HG03045 (cell line): ENCODE measurements around the gene CLEC18A.
"Not testable (repeated sequence)": the region's sequence is repeated elsewhere in the genome, so short reads cannot be mapped to it uniquely, and the experiment has no call there.

Source experiments
- ATAC-seq: cut with Tn5 transposase; IDR thresholded peaks from one replicate; pipeline ENCODE4 v1.9.1; 2021; ENCODE audit warnings: mild to moderate bottlenecking, moderate library complexity; ENCODE audit not compliant: unreplicated experiment

The CLEC18A gene

DNA sequence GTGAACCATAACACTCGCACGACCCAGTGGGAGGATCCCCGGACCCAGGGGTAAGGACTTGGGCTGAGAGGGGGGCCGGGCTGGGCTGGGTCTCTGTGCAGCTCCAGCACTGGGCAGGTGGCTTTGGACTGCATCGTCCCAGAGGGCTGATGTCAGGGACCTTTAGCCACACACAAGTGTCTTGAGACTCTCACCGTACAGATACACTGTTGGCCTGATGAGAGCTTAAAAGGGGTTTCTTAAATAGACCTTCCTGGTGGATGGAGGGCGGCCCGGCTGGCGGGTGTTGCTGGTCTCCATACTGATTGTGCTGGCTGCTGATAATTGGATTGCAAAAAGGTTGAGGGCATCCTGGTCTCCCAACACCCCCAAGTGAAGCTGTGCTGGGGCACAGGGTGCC lies 21.7 kb upstream of the CLEC18A start:
- ATAC-seq: no peak

DNA sequence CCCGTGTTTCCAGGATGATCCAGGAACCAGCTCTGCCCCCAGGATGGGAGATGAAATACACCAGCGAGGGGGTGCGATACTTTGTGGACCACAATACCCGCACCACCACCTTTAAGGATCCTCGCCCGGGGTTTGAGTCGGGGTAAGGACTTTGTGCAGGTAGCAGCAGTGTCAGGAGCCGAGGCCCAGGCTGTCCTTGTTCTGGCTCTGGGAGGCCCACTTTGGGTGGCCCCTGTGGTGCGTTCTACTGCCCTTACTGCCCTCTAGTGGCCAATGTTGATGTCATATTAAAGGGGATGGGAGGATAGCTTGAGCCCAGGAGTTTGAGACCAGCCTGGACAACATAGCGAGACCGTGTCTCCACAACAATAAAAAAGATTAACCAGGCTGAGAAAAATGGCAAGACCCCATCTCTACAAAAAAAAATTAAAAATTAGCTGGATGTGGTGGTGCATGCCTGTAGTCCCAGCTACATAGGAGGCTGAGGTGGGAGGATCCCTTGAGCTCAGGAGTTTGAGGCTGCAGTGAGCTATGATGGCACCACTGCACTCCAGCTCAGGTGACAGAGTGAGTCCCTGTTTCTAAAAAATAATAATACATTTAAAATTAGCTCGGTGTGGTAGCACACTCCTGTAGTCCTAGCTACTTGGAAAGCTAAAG lies 20.9 kb upstream of the CLEC18A start:
- ATAC-seq: no peak

DNA sequence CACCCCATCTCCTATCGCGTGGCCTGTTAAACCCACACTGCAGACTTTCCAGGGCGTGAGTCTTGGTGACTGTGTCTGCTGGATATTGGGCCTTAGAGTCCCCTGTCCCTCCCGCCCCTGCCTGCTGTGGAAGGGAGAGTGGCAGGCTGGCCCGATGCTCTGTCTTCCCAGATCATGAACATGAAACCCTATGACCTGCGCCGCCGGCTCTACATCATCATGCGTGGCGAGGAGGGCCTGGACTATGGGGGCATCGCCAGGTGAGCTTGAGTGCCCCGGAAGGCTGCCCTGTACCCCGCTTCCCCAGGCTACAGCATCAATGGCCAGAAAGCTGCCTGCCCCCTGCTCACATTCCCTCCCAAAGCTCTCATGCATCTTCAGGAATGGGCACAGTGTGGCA lies 19.5 kb upstream of the CLEC18A start:
- no peak for ATAC-seq

DNA sequence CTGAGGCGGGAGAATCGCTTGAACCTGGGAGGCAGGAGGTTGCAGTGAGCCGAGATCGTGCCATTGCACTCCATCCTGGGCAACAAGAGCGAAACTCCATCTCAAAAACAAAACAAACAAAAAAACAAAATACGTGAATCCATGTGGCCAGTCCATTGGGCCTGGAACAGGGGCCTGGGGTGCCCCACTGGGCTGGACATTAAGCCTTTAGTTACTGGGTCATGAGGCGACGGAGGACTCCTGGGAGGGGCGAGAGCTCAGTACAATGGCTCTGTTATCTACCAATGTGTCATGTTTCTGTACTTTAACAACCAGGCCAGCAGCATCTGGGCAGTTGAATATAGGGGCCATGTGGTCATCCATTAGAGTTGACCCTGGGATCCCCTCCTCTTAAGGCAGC lies 18.9 kb upstream of the CLEC18A start:
- ATAC-seq: no peak

DNA sequence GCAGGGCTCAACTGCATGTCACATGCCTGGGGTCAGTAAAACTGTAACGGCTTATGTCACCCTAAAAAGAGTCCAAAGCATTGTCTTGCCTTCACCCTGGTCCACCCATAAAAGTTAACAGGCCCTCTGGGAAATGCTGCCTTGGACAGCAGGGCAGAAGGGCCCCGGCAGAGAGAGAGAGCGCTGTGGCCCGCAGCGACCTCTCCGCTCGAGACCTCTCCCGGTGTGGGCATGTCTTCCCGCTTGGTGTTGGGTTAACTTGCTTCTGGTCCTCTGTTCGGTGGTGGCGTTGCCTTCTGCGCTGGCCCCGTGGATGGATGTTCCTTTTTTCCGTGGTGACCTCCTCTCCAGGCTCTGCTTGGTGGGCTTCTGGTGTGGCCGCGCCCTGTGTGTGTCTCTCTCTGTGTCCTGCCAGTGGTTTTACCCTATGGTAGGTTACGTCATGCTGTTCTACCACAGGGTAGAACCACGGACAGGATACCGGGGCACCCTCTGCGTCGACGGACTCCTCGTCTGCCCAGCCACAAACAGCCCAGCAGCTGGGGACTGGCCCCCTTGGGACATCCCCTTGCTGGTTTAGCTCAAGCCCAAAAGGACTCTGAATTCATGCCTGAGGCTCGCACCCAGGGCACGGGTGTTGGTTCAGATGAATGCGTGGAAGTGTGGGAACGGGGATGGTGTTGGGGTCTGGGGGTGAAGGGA lies 18.3 kb upstream of the CLEC18A start:
- no peak for ATAC-seq

DNA sequence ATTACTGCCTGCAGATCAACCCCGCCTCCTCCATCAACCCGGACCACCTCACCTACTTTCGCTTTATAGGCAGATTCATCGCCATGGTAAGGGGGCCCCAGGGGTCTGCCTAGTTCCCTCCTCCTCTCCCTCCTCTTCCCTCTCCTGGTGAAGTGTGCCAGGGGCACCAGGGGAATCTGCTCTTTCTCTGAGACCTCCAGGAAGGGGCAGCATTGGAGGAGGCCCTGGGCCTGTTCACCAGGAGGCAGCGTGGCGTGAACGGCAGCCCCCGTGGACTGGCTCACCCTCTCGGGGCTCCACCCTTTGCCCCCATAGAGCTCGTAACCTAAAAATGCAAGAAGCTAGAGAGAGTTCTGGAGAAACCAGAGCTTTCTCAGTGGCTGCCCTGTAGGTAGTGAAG lies 17.1 kb upstream of the CLEC18A start:
- ATAC-seq: no peak

DNA sequence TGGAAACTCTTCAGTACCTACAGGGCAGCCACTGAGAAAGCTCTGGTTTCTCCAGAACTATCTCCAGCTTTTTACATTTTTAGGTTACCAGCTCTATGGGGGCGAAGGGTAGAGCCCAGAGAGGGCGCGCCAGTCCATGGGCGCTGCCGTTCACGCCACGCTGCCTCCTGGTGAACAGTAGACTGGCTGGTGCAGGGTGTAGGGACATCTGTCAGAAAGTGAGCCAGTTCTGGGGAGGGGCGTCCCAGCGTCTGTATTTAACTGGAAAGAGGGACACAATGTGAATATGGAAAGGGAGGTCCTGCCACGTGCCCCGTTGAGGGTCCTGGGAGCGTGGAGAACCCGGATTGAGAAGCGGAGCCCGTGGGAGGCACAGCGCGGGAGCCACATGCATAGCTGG lies 16.4 kb upstream of the CLEC18A start:
- no peak for ATAC-seq

DNA sequence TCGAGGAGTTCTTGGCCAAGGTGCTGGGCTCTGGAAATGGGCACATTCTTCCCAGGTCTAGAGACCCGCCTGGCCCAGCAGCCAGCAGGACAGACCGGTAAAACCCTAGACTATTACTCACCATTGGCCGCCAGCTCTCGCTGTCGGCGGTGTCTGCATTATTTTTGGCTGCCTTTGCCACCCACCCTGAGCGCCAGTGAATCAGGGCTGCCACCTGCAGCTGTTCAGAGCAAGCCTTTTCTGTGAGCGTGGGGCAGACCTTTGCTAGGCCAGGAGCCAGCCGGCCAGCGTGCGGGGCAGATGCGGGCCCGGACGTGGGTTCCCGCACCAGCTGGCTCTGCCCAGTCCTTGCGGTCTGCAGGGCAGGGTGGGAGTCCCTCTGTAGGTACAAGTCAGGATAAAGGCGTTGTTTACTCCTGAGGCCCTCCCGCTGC lies 15.8 kb upstream of the CLEC18A start:
- no peak for ATAC-seq

DNA sequence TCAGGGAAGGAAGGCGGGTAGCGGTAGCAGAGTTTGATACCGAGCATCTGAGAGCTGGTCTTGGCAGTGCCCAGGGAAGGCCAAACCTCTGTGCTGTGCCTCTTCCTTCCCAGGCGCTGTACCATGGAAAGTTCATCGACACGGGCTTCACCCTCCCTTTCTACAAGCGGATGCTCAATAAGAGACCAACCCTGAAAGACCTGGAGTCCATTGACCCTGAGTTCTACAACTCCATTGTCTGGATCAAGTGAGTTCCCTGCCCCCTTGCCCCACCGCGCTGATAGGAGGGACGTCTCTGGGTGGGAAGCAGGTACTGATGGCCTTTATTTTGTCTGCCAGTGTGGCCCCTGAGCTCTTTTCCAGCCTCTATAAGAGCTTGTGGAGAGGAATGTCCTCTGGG lies 15.4 kb upstream of the CLEC18A start:
- no peak for ATAC-seq

DNA sequence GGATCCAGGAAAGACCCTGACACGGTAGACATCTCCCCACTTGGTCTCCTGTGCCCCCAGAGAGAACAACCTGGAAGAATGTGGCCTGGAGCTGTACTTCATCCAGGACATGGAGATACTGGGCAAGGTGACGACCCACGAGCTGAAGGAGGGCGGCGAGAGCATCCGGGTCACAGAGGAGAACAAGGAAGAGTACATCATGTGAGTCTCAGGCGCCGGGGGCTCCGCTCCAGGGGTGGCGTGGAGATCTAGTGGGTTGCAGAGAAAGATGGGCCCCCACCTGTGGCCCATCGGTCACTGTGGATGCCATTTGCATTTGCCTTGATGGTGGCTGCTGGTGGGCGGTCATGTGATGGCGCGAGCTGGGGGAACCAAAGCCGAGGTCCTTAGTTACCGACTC lies 14.9 kb upstream of the CLEC18A start:
- no peak for ATAC-seq

DNA sequence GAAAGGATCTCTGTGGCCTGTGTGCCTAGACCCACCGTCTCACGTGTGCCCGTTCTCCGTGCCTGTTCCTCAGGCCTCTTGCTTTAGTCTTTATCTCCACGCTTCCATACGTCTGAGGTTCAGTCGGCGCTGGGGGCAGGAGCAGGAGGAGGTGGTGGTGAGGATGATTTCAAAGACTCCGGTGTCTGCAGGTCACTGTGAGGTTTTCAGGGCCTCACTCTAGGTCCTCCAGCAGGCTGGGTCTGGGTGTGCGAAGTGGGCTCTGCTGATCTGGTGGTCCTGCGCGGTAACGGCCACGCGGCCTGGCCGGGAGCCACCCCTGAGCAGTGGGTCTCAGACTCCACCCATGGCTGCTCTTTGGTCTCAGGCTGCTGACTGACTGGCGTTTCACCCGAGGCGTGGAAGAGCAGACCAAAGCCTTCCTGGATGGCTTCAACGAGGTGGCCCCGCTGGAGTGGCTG lies 14.4 kb upstream of the CLEC18A start:
- ATAC-seq: no peak

DNA sequence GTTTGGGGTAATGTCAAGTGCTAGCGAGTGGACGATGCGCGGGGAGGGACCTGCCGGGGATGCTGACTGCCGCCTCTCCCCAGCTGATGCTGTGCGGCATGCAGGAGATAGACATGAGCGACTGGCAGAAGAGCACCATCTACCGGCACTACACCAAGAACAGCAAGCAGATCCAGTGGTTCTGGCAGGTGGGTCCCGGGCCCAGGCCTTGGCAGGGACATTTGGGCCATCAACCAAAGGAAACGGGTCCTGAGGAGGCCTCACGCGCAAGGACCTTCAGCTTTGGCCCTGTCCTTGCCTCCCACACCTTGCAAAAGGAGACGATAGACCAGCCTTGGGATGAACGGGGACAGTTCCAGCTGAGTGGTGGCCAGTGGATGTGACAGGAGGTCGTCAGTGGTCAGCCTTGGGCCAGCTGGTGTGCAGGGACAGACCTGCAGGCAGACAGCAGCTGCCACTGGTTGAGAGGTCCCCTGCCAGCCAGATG lies 13.6 kb upstream of the CLEC18A start:
- ATAC-seq: no peak

DNA sequence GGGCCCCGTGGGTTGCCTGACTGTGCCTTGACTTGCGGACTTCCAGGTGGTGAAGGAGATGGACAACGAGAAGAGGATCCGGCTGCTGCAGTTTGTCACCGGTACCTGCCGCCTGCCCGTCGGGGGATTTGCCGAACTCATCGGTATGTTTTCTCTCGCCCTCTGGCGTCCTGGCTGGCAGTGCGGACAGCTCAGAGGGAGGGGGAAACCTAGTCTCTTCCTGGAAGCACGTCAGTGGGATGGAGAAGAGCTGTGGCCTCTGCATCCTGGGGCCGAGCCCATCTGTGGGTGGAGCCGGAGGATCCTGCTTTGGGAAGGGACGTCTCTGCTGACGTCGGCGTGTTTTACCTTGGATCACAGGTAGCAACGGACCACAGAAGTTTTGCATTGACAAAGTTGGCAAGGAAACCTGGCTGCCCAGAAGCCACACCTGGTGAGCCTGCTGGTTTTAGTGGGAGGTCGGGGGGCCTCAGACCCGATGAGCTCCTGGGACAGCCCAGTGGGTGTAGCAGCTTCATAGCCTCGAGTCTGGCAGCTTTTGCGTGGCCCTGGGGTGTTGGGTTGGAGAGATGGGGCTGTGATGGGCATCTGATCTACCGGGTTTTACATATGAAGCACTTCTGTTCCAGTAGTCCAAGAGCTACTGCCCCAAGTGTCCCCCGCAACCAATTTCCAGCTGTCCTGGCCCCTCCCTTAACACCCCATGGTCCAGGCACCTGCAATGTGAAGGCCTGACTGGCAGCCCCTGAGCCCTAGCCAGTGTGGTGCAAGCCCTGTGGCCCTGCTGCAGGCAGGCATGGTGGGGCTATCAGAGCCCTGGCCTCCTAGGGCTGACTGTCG lies 11.9 kb upstream of the CLEC18A start:
- no peak for ATAC-seq

DNA sequence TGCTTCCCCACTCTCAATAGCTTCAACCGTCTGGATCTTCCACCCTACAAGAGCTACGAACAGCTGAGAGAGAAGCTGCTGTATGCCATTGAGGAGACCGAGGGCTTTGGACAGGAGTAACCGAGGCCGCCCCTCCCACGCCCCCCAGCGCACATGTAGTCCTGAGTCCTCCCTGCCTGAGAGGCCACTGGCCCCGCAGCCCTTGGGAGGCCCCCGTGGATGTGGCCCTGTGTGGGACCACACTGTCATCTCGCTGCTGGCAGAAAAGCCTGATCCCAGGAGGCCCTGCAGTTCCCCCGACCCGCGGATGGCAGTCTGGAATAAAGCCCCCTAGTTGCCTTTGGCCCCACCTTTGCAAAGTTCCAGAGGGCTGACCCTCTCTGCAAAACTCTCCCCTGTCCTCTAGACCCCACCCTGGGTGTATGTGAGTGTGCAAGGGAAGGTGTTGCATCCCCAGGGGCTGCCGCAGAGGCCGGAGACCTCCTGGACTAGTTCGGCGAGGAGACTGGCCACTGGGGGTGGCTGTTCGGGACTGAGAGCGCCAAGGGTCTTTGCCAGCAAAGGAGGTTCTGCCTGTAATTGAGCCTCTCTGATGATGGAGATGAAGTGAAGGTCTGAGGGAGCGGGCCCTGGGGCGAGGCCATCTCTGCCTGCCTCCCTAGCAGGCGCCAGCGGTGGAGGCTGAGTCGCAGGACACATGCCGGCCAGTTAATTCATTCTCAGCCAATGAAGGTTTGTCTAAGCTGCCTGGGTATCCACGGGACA lies 11.1 kb upstream of the CLEC18A start:
- no peak for ATAC-seq

DNA sequence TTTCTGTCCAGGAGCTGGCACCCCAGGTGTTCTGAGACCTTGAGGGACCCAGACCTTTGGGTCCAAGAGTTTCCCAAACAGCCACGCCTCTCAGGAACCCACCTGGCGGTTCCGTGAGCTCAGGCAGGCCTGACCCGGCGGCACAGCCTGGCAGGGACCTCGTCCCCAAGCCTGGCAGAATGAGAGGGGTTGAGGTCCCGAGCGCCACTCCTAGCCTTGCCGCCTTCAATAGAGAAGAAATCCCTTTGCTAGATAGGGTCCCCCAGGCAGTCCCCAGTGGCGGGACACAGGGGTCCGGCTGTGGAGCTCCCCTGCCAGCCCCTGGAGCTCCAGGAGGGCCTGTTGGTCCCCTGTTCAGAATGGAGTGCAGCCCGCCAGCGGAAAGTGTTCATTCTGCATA lies 10.5 kb upstream of the CLEC18A start:
- ATAC-seq: no peak

DNA sequence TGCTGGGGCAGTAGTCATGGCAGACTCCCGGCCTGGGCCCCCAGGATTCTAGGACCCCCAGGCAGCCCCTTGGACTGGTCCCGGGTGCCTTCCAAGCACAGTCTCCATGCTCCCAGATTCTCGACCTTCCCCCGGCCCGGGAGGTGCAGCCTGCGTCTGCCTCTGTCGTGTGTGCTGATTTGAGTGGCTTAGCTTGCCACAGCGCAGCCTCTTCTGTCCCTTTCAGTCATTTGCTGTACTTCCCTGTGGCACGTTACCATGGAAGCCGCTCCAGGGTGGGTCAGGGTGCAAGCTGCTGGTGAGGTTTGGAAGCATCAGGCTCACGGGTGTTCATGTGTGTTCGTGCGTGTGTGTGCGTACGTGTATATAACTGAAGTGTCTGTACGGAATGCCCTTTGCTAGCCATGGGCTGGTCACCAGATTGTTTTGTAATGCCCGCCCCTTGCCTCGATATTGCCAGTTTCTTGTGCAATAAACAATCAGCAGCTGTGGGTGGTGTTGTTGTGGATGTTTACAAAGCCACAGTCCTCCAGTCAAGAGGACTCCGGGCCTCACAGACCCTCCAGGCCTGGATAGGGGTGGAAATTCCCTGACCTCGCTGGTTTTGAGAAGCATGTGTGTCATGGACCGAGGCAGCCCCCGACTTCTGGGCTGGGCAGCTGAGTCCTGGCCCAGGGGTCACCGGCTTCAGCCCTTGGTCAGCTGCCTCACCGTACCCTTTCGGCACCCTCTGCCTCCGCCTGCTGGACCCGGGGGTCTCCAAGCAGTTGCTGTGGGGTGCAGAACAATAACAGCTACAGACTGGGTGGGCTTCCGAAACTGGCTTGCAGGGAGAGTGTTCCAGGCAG lies 9.7 kb upstream of the CLEC18A start:
- no peak for ATAC-seq

DNA sequence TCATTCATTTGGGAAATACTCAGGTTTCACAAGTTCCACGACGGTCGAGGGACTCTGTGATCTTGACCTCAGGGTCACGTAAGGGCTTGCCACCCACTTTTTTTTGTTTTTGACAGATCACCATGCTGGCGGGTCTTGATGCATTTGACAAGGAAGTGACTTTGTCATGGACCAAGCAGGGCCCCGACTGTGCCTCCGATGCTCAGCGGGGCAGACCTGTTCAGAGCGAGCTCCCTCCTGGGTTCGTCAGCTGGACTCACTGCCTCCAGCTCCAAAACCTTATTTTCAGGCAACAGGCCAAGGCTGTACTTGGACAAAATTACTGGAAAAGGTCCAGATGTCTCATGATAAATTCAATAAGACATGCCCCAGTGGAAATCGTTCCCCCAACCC lies 9.0 kb upstream of the CLEC18A start:
- ATAC-seq: no peak

DNA sequence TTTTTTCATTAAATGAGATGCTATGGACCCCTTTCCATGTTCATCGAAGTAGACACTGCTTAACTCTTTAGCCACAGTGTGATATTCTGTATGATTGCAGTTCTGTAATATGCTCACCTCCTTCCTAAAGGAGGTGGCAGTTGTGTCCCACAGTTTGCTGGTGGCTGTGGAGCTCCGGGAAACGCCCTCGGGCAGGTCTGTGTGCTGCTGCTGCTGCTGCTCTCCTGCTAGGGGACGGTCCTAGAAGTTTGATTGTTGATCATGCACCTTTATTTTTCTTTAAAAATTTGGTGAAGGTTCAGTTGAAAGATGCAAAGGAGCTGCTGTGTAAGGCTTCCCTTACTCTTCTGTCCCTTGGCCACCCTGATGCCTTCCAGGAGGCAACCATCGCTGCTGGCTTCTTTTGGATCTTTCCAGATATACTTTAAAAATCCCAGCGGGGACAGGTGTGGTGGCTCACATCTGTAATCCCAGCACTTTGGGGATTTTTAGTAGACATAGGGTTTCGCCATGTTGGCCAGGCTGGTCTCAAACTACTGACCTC lies 8.4 kb upstream of the CLEC18A start:
- ATAC-seq: no peak

DNA sequence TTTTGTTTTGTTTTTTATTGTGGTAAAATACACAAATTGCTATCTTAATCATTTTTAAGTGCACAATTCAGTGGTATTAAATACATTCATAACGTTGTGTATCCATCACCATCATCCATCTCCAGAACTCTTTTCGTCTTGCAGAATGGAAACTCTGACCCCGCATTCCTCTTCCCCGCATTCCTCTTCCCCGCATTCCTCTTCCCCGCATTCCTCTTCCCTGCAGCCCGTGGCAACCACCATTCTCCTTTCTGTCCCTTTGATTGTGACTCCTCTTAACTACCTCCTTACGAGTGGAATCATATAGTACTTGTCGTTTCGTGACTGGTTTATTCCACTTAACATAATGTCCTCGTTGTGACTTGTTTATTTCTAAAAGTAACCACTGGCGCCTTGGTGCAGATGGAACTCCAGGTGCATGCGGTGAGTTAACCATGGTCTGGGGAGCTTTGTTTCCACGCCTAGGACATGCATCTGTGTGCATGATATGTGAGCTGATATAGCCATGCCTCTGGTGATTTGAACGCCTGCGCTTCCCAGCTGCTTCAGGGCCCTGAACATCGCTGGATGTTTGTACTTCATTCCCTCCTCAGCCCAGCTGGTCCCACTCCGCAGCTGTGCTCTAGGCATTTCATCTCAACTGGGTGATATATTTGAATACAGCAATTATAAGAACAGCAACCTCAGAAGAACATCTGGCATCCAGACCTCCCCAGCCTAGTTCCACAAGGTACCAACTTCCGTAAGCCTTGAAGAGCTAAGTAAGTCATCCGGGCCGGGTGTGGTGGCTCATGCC lies 7.7 kb upstream of the CLEC18A start:
- ATAC-seq: not testable (repeated sequence)
